DND-41 (cell line): Measurements from ENCODE around the gene CEP164.

ENCODE experiments used
- EZH2 ChIP-seq: IDR thresholded peaks from 3 replicates; pipeline ENCODE4 v1.6.1; 2012; ENCODE audit warnings: borderline replicate concordance, low read depth, mild to moderate bottlenecking, moderate library complexity, low read length, inconsistent platforms; ENCODE audit not compliant: severe bottlenecking
- TF ChIP-seq, protein P1 (sequence below): IDR thresholded peaks from 2 replicates; pipeline ENCODE4 v1.5.1; 2012; ENCODE audit warnings: borderline replicate concordance, low read length, moderate library complexity, mild to moderate bottlenecking; ENCODE audit not compliant: poor library complexity, severe bottlenecking; ENCODE audit errors: extremely low read depth

DNA sequence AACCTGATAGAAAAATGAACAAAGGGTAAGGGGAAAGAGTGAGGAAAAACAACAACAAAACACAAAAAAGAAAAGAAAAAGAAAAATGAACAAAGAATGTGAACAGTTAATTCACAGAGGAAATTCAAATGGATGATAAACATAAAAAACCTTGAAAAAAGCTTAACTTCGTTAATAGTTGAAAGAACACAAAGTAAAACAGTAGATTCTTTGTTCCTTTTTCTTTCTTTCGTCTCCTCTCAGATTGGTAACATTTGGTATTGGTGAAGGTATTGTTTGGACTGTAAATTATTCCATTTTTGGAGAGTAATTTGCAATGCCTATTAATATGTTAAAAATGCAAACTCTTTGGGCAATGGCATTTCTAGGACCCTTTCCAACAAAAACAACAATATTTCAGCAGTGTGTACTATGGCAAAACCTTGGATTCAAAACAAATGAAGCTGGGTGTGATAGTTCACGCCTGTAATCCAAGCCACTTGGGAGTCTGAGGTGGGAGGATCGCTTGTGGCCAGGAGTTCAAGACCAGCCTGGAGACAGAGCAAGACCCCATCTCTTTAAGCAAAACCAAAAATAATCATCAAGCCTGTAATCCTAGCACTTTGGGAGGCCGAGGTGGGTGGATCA is 8.3 kb upstream of the CEP164 start:
- TF ChIP-seq, protein P1, sequence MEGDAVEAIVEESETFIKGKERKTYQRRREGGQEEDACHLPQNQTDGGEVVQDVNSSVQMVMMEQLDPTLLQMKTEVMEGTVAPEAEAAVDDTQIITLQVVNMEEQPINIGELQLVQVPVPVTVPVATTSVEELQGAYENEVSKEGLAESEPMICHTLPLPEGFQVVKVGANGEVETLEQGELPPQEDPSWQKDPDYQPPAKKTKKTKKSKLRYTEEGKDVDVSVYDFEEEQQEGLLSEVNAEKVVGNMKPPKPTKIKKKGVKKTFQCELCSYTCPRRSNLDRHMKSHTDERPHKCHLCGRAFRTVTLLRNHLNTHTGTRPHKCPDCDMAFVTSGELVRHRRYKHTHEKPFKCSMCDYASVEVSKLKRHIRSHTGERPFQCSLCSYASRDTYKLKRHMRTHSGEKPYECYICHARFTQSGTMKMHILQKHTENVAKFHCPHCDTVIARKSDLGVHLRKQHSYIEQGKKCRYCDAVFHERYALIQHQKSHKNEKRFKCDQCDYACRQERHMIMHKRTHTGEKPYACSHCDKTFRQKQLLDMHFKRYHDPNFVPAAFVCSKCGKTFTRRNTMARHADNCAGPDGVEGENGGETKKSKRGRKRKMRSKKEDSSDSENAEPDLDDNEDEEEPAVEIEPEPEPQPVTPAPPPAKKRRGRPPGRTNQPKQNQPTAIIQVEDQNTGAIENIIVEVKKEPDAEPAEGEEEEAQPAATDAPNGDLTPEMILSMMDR, result no peak
- TF ChIP-seq EZH2, result no peak
